ENCODE data around the gene MXD3.

GRCh38 chr5:177306674-177307543, 4.8 kb downstream of the MXD3 start:
- TF ChIP-seq, protein P1, sequence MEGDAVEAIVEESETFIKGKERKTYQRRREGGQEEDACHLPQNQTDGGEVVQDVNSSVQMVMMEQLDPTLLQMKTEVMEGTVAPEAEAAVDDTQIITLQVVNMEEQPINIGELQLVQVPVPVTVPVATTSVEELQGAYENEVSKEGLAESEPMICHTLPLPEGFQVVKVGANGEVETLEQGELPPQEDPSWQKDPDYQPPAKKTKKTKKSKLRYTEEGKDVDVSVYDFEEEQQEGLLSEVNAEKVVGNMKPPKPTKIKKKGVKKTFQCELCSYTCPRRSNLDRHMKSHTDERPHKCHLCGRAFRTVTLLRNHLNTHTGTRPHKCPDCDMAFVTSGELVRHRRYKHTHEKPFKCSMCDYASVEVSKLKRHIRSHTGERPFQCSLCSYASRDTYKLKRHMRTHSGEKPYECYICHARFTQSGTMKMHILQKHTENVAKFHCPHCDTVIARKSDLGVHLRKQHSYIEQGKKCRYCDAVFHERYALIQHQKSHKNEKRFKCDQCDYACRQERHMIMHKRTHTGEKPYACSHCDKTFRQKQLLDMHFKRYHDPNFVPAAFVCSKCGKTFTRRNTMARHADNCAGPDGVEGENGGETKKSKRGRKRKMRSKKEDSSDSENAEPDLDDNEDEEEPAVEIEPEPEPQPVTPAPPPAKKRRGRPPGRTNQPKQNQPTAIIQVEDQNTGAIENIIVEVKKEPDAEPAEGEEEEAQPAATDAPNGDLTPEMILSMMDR (IDR thresholded peaks at IDR 0.05): no peak
- TF ChIP-seq POLR2A (IDR thresholded peaks at IDR 0.05): no peak
